SU-DHL-6 (cell line): ENCODE results near the gene AGBL3.
"Not testable (repeated sequence)": the region's sequence is repeated elsewhere in the genome, so short reads cannot be mapped to it uniquely, and the experiment has no call there.

Source experiments
- H2AFZ ChIP-seq: fragments of 200-600 bp; sonication (generic); 2 replicates; pipeline ENCODE4 v1.6.1; 2014; ENCODE audit warnings: low read depth, mild to moderate bottlenecking, moderate library complexity, mixed read lengths, antibody characterized with exemption, low read length; ENCODE audit not compliant: severe bottlenecking
- H3F3A ChIP-seq: fragments of 200-600 bp; shearing (Covaris generic); 2 replicates; pipeline ENCODE4 v1.6.0; 2016; ENCODE audit warnings: antibody characterized with exemption, mild to moderate bottlenecking; ENCODE audit not compliant: insufficient read depth
- H3K27ac ChIP-seq: fragments of 200-600 bp; sonication (generic); 2 replicates; pipeline ENCODE4 v1.5.1; 2016; ENCODE audit warnings: low read depth, mild to moderate bottlenecking, low read length, moderate library complexity, mixed read lengths
- H3K27me3 ChIP-seq: fragments of 200-600 bp; sonication (generic), shearing (Covaris generic); 2 replicates; pipeline ENCODE4 v1.6.0; 2014; ENCODE audit warnings: mild to moderate bottlenecking, low read length
- H3K36me3 ChIP-seq: fragments of 200-600 bp; sonication (generic); 2 replicates; pipeline ENCODE4 v1.6.1; 2014; ENCODE audit warnings: mild to moderate bottlenecking, low read length, mixed read lengths
- H3K4me2 ChIP-seq: fragments of 300-600, 200-600 bp; shearing (Covaris generic), sonication (generic); 2 replicates; pipeline ENCODE4 v1.6.0; 2014; ENCODE audit warnings: low read length, low read depth, mild to moderate bottlenecking; ENCODE audit not compliant: poor library complexity, severe bottlenecking
- H3K4me3 ChIP-seq: fragments of 200-600 bp; sonication (generic); 2 replicates; pipeline ENCODE4 v1.5.1; 2014; ENCODE audit warnings: antibody characterized with exemption, low read length, mild to moderate bottlenecking, mixed read lengths; ENCODE audit not compliant: insufficient read depth, poor library complexity, severe bottlenecking
- H3K79me2 ChIP-seq: fragments of 200-600 bp; sonication (generic); 2 replicates; pipeline ENCODE4 v1.6.1; 2014; ENCODE audit warnings: mild to moderate bottlenecking, low read length, moderate library complexity; ENCODE audit not compliant: insufficient read depth
- H3K9ac ChIP-seq: fragments of 200-600 bp; sonication (generic); 2 replicates; pipeline ENCODE4 v1.7.0; 2014; ENCODE audit warnings: mild to moderate bottlenecking, low read length
- H3K9me2 ChIP-seq: fragments of 200-600 bp; sonication (generic); replicated peaks from 2 replicates; pipeline ENCODE4 v1.6.1; 2014; ENCODE audit warnings: low read length; ENCODE audit not compliant: insufficient read depth
- H3K9me3 ChIP-seq: fragments of 200-600 bp; sonication (generic); 2 replicates; pipeline ENCODE4 v1.6.1; 2014; ENCODE audit warnings: low read length, mixed read lengths; ENCODE audit not compliant: insufficient read depth
- H4K20me1 ChIP-seq: fragments of 200-600 bp; sonication (generic); 2 replicates; pipeline ENCODE4 v1.6.1; 2014; ENCODE audit warnings: low read depth, mild to moderate bottlenecking, antibody characterized with exemption, low read length, moderate library complexity, mixed read lengths
- EZH2phosphoT487 ChIP-seq: fragments of 200-600 bp; sonication (generic), shearing (Covaris generic); conservative IDR thresholded peaks from 2 replicates; pipeline ENCODE4 v1.6.1; 2018; ENCODE audit warnings: mild to moderate bottlenecking, antibody characterized with exemption, low read length, moderate library complexity, mixed read lengths
- TF ChIP-seq, protein P1 (sequence below): fragments of 200-600 bp; sonication (generic); IDR thresholded peaks from one replicate; pipeline ENCODE4 v1.5.1; 2017; ENCODE audit warnings: antibody characterized with exemption, mild to moderate bottlenecking, low read length, moderate library complexity; ENCODE audit not compliant: insufficient read depth, poor library complexity, severe bottlenecking

Gene AGBL3

DNA sequence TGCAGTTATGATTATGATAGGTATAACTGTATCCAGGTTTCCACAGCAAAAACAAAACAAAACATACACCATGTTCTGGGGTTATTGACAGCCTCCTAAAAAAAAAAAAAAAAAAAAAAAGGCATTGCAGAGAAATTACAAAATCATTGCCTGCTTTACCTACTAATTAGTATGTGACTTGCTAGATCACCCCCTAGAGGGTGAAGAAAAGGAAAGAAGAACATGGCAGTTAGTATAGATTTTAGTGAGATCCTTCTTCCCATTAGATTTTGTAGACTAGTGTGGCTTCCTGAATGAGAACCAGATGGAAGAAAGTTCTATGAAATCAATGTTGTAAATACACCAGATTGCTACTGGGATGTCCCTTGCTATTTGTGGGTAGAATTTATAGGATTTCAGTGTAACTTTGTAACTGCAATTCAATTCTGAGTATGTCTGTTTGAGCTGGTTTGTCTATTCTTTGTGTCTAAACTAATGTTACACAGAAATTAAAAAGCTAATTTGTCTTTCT lies 24.0 kb upstream of the AGBL3 start:
- TF ChIP-seq, protein P1, sequence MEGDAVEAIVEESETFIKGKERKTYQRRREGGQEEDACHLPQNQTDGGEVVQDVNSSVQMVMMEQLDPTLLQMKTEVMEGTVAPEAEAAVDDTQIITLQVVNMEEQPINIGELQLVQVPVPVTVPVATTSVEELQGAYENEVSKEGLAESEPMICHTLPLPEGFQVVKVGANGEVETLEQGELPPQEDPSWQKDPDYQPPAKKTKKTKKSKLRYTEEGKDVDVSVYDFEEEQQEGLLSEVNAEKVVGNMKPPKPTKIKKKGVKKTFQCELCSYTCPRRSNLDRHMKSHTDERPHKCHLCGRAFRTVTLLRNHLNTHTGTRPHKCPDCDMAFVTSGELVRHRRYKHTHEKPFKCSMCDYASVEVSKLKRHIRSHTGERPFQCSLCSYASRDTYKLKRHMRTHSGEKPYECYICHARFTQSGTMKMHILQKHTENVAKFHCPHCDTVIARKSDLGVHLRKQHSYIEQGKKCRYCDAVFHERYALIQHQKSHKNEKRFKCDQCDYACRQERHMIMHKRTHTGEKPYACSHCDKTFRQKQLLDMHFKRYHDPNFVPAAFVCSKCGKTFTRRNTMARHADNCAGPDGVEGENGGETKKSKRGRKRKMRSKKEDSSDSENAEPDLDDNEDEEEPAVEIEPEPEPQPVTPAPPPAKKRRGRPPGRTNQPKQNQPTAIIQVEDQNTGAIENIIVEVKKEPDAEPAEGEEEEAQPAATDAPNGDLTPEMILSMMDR, result no peak
- no peak for TF ChIP-seq EZH2phosphoT487
- Histone ChIP-seq H3K9ac (no peak overlapping the region), H4K20me1 (no peaks in the 10 kb centered on the region), H3K27ac (no peak overlapping the region), H3K9me2 (no peaks in the 10 kb centered on the region), H3F3A (no peaks in the 10 kb centered on the region), H3K27me3 (no peaks in the 10 kb centered on the region), H3K79me2 (no peaks in the 10 kb centered on the region), H3K36me3 (no peaks in the 10 kb centered on the region), H3K4me3 (no peak overlapping the region), H2AFZ (no peak overlapping the region), H3K4me2 (no peak overlapping the region), H3K9me3 (no peaks in the 10 kb centered on the region)

DNA sequence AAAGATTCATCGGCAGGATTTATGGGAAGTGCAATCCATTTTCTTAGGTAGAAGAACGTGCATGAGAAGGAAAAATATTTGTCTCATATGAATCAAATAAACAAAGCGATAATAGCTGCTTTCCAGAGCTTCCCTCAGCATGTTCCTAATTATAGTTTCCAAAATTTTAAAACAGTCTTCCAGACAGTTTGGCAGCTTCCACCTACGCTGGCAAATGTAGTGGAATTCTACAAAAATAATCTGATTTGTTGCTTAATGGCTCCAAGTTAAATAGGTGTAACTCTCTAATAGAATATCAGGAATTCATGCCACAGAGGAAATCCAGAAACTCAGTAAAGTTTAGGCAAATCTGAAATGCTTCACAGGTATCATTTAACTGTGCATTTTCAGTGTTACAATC lies 23.3 kb upstream of the AGBL3 start:
- H3F3A ChIP-seq, result no peaks in the 10 kb centered on the region
- H3K9ac ChIP-seq, result no peak overlapping the region
- no peak overlapping the region for H3K4me3 ChIP-seq
- H3K27me3 ChIP-seq, result no peaks in the 10 kb centered on the region
- no peaks in the 10 kb centered on the region for H3K9me3 ChIP-seq
- no peaks in the 10 kb centered on the region for H3K9me2 ChIP-seq
- no peak overlapping the region for H2AFZ ChIP-seq
- H4K20me1 ChIP-seq, result no peaks in the 10 kb centered on the region
- H3K27ac ChIP-seq, result no peak overlapping the region
- H3K4me2 ChIP-seq, result no peak overlapping the region
- H3K36me3 ChIP-seq, result no peaks in the 10 kb centered on the region
- TF ChIP-seq, protein P1, result no peak
- TF ChIP-seq EZH2phosphoT487, result no peak
- no peaks in the 10 kb centered on the region for H3K79me2 ChIP-seq

DNA sequence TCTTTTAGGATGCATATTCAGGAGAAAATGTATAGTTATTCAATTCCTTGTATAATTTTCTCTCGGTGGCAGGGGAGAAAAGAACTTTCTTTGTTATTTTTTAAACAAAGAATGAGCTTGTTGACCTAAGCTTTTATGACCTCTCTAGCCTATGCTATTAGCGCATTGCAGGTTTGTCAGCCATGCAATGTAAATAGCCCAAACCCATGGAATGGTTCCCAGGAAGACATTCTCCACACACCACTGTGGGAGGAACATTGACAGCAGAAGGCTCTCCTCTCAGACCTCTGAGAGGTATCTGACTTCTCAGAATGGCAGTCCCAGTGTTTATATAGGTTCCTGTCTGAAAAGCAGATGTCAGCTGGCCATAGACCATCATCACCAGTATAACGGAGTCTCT lies 19.6 kb upstream of the AGBL3 start:
- no peaks in the 10 kb centered on the region for H3K79me2 ChIP-seq
- no peaks in the 10 kb centered on the region for H3K9me3 ChIP-seq
- no peak overlapping the region for H3K27ac ChIP-seq
- no peaks in the 10 kb centered on the region for H3K36me3 ChIP-seq
- no peak overlapping the region for H3K4me2 ChIP-seq
- H3F3A ChIP-seq, result no peaks in the 10 kb centered on the region
- H3K9ac ChIP-seq, result no peak overlapping the region
- no peak overlapping the region for H3K4me3 ChIP-seq
- H2AFZ ChIP-seq, result no peak overlapping the region
- H3K27me3 ChIP-seq, result no peaks in the 10 kb centered on the region
- H4K20me1 ChIP-seq, result no peaks in the 10 kb centered on the region
- TF ChIP-seq EZH2phosphoT487, result no peak
- TF ChIP-seq, protein P1, result no peak
- no peaks in the 10 kb centered on the region for H3K9me2 ChIP-seq

DNA sequence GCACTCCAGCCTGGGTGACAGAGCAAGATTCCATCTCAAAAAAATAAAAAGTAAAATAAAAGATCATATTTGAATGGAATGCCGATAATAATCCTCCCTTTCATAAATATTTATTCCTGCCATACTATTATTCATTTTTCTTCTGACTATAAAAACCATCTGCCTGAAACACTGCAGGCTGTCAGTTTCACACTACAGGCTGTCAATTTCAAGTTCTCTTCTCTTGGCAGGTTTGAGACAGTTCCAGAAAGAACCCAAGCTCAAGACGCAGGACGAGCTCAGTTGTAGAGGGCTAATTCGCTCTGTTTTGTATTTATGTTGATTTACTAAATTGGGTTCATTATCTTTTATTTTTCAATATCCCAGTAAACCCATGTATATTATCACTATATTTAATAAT lies 18.2 kb upstream of the AGBL3 start:
- H3K9me2 ChIP-seq, result no peaks in the 10 kb centered on the region
- H3K4me2 ChIP-seq, result no peak overlapping the region
- no peaks in the 10 kb centered on the region for H3K36me3 ChIP-seq
- no peaks in the 10 kb centered on the region for H3K27me3 ChIP-seq
- no peaks in the 10 kb centered on the region for H3F3A ChIP-seq
- H3K9ac ChIP-seq, result no peak overlapping the region
- no peak overlapping the region for H3K4me3 ChIP-seq
- H3K9me3 ChIP-seq, result no peaks in the 10 kb centered on the region
- TF ChIP-seq, protein P1, result no peak
- no peak for TF ChIP-seq EZH2phosphoT487
- H4K20me1 ChIP-seq, result no peaks in the 10 kb centered on the region
- no peak overlapping the region for H3K27ac ChIP-seq
- H2AFZ ChIP-seq, result no peak overlapping the region
- no peaks in the 10 kb centered on the region for H3K79me2 ChIP-seq

DNA sequence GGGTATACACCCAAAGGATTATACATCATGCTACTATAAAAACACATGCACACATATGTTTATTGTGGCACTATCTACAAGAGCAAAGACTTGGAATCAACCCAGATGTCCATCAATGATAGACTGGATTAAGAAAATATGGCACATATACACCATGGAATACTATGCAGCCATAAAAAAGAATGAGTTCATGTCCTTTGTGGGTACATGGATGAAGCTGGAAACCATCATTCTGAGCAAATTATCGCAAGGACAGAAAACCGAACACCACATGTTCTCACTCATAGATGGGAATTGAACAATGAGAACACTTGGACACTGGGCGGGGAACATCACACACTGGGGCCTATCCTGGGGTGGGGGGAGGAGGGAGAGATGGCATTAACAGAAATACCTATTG lies 4.7 kb upstream of the AGBL3 start:
- H4K20me1 ChIP-seq, H3K36me3 ChIP-seq, H3K4me2 ChIP-seq, H3K79me2 ChIP-seq, H3K4me3 ChIP-seq, H2AFZ ChIP-seq, H3K9me3 ChIP-seq, H3K9ac ChIP-seq, H3F3A ChIP-seq, H3K9me2 ChIP-seq, H3K27ac ChIP-seq, H3K27me3 ChIP-seq: not testable (repeated sequence)
